GM23338 (cell line): Measurements from ENCODE around the gene CALML3. TPM values are rescaled to one million over a fixed set of nuclear protein-coding genes. Genes with fewer than 3 reads are reported as not detected.

ENCODE experiments used
- ATAC-seq: fragments of 200-7000 bp; cut with Tn5 transposase; 3 replicates; pipeline ENCODE4 v1.9.1; 2020
- DNase-seq: peaks from one replicate; pipeline ENCODE4 v3.0.0-alpha.2; 2015; ENCODE audit warnings: low spot score
- H2AFZ ChIP-seq: fragments of 200-600 bp; sonication (generic); 2 replicates; pipeline ENCODE4 v1.8.0; 2016; ENCODE audit warnings: antibody characterized with exemption, mild to moderate bottlenecking, moderate library complexity
- H3F3A ChIP-seq: fragments of 200-600 bp; sonication (generic); replicated peaks from 2 replicates; pipeline ENCODE4 v1.8.0; 2017; ENCODE audit warnings: antibody characterized with exemption, mixed run types, low read depth
- H3K27ac ChIP-seq: fragments of 200-600 bp; sonication (generic); 2 replicates; pipeline ENCODE4 v1.6.1; 2016; ENCODE audit warnings: low read depth
- H3K27me3 ChIP-seq: fragments of 200-600 bp; sonication (generic); 2 replicates; pipeline ENCODE4 v1.8.0; 2016; ENCODE audit warnings: mild to moderate bottlenecking, mixed run types, moderate library complexity; ENCODE audit not compliant: insufficient read depth
- H3K36me3 ChIP-seq: fragments of 200-600 bp; sonication (generic); 2 replicates; pipeline ENCODE4 v1.8.0; 2016; ENCODE audit warnings: mild to moderate bottlenecking; ENCODE audit not compliant: insufficient read depth
- H3K4me1 ChIP-seq: fragments of 200-600 bp; sonication (generic); 2 replicates; pipeline ENCODE4 v1.8.0; 2016; ENCODE audit warnings: mild to moderate bottlenecking, moderate library complexity; ENCODE audit not compliant: insufficient read depth
- H3K4me2 ChIP-seq: fragments of 200-600 bp; sonication (generic); 2 replicates; pipeline ENCODE4 v1.7.1; 2017; ENCODE audit warnings: mixed run types
- H3K4me3 ChIP-seq: fragments of 200-600 bp; sonication (generic); 2 replicates; pipeline ENCODE4 v1.6.1; 2016; ENCODE audit warnings: mixed run types
- H3K79me2 ChIP-seq: fragments of 200-600 bp; sonication (generic); replicated peaks from 2 replicates; pipeline ENCODE4 v1.8.0; 2017; ENCODE audit warnings: mild to moderate bottlenecking; ENCODE audit not compliant: insufficient read depth
- H3K9me2 ChIP-seq: fragments of 200-600 bp; sonication (generic); 2 replicates; pipeline ENCODE4 v1.8.0; 2017; ENCODE audit not compliant: insufficient read depth
- H4K20me1 ChIP-seq: fragments of 200-600 bp; sonication (generic); replicated peaks from 2 replicates; pipeline ENCODE4 v1.8.0; 2017; ENCODE audit warnings: mild to moderate bottlenecking; ENCODE audit not compliant: insufficient read depth
- H3K27ac Mint-ChIP-seq: 2 replicates; pipeline ENCODE4 v1.8.0; 2020; ENCODE audit warnings: inconsistent platforms, mild to moderate bottlenecking, moderate library complexity, mixed read lengths
- H3K27me3 Mint-ChIP-seq: 3 replicates; pipeline ENCODE4 v1.8.0; 2022; ENCODE audit warnings: low read depth, mild to moderate bottlenecking, moderate library complexity, mixed read lengths, inconsistent platforms; ENCODE audit not compliant: insufficient read depth, poor library complexity
- H3K36me3 Mint-ChIP-seq: 3 replicates; pipeline ENCODE4 v1.8.0; 2021; ENCODE audit warnings: low read depth, mild to moderate bottlenecking, inconsistent platforms, moderate library complexity, mixed read lengths
- H3K4me1 Mint-ChIP-seq: 3 replicates; pipeline ENCODE4 v1.8.0; 2020; ENCODE audit warnings: mild to moderate bottlenecking, inconsistent platforms, mixed read lengths
- H3K4me3 Mint-ChIP-seq: 3 replicates; pipeline ENCODE4 v1.8.0; 2021; ENCODE audit warnings: moderate library complexity, mild to moderate bottlenecking, inconsistent platforms, mixed read lengths
- H3K9me3 Mint-ChIP-seq: 3 replicates; pipeline ENCODE4 v1.8.0; 2020; ENCODE audit warnings: moderate library complexity, mild to moderate bottlenecking, inconsistent platforms, mixed read lengths
- CTCF ChIP-seq, 2 experiments: fragments of 200-600 bp in 1 of 2; sonication (generic) in 1 of 2; conservative IDR thresholded peaks; 2 replicates each; pipeline versions ENCODE4 v1.5.1 to v1.6.1; 2016 to 2017; ENCODE audit warnings: antibody characterized with exemption in 2 of 2, low read depth in 2 of 2, mild to moderate bottlenecking in 2 of 2, moderate library complexity in 1 of 2
- EZH2 ChIP-seq: fragments of 200-600 bp; sonication (generic); IDR thresholded peaks from one replicate; pipeline ENCODE4 v1.8.0; 2017; ENCODE audit warnings: antibody characterized with exemption, mild to moderate bottlenecking, low read depth; ENCODE audit not compliant: unreplicated experiment
- EZH2phosphoT487 ChIP-seq: fragments of 200-600 bp; sonication (generic); IDR thresholded peaks from one replicate; pipeline ENCODE4 v1.8.1; 2018; ENCODE audit warnings: antibody characterized with exemption; ENCODE audit not compliant: unreplicated experiment
- ZNF462 ChIP-seq: fragments of 250-450 bp; sonication (Bioruptor Pico); IDR thresholded peaks from 2 replicates; pipeline ENCODE4 v1.5.0; 2020; ENCODE audit warnings: mild to moderate bottlenecking, moderate library complexity
- polyA plus RNA-seq: library from polyadenylated mRNA; unstranded; fragments of >200 nt; fragmentation: Nextera tagmentation; extraction: Ambion mirVana; gene quantifications from 2 replicates; pipeline ENCODE4 v1.2.1, GENCODE V29; 2016
- total RNA-seq: library from RNA; depleted of rRNA; stranded (reverse); fragments of >200 nt; shearing (Covaris generic); gene quantifications from 2 replicates; pipeline ENCODE4 v1.2.3, GENCODE V29; 2014

Gene CALML3
- total and polyA plus RNA-seq, 2 experiments from 2014 or later = not detected

GRCh38 chr10:5482016-5482415 lies 42.7 kb upstream of the CALML3 start:
- peaks cover 11% of the 10 kb centered on the region for H3K4me1 ChIP-seq
- Mint-ChIP-seq H3K27ac (no peak overlapping the region), H3K9me3 (peaks cover 3% of the 10 kb centered on the region; the same call in 1 of the 3 replicates), H3K36me3 (no peaks in the 10 kb centered on the region; the same call in 2 of the 3 replicates), H3K4me1 (peaks cover 18% of the 10 kb centered on the region), H3K4me3 (no peak overlapping the region), H3K27me3 (peaks cover 30% of the 10 kb centered on the region)
- H3K4me2 ChIP-seq = no peak overlapping the region
- DNase-seq = no peak
- H3K79me2 ChIP-seq = no peaks in the 10 kb centered on the region
- H3K9me2 ChIP-seq = no peaks in the 10 kb centered on the region
- H4K20me1 ChIP-seq = no peaks in the 10 kb centered on the region
- no peak overlapping the region for H3K4me3 ChIP-seq
- no peak for ATAC-seq
- H3K36me3 ChIP-seq = no peaks in the 10 kb centered on the region
- no peaks in the 10 kb centered on the region for H3K27me3 ChIP-seq
- TF ChIP-seq CTCF (conservative IDR thresholded peaks at IDR 0.05; ENCODE audit: low read depth in 2 of 2) = peak in 1 of 2 experiments; percentile 16; a peak in 1 of 4 replicates
- TF ChIP-seq EZH2phosphoT487 = no peak
- peaks cover 6% of the 10 kb centered on the region; the same call in 1 of the 2 replicates for H3F3A ChIP-seq
- H2AFZ ChIP-seq = no peak overlapping the region
- no peak overlapping the region for H3K27ac ChIP-seq

- TF ChIP-seq EZH2phosphoT487 (no peak), EZH2 (no peak), ZNF462 (CRISPR knock-in tag) (no peak)
- DNase-seq (no peak), ATAC-seq (no peak)
- no peak overlapping the region for H3K4me2 ChIP-seq
- Mint-ChIP-seq H3K27me3 (peaks cover 32% of the 10 kb centered on the region), H3K4me1 (peaks cover 22% of the 10 kb centered on the region), H3K27ac (no peak overlapping the region), H3K4me3 (no peak overlapping the region), H3K36me3 (no peaks in the 10 kb centered on the region; the same call in 2 of the 3 replicates), H3K9me3 (peaks cover 5% of the 10 kb centered on the region; the same call in 1 of the 3 replicates)
- no peaks in the 10 kb centered on the region for H3K36me3 ChIP-seq
- H3F3A ChIP-seq = no peaks in the 10 kb centered on the region
- no peaks in the 10 kb centered on the region for H4K20me1 ChIP-seq
- no peaks in the 10 kb centered on the region for H3K4me1 ChIP-seq
- peaks cover under 1% of the 10 kb centered on the region; the same call in 1 of the 2 replicates for H3K9me2 ChIP-seq
- H3K4me3 ChIP-seq = no peak overlapping the region
- H3K27ac ChIP-seq = no peak overlapping the region
- no peaks in the 10 kb centered on the region for H3K79me2 ChIP-seq
- no peak overlapping the region for H2AFZ ChIP-seq
- H3K27me3 ChIP-seq = no peaks in the 10 kb centered on the region
These were observed 40.6 kb upstream of the CALML3 start for GRCh38 chr10:5484205-5484604.
